HUES6 (cell line): ENCODE results near the gene TESK1.

Experiments
- H3K27ac ChIP-seq: 2 replicates; pipeline ENCODE4 v1.7.0; 2013; ENCODE audit warnings: low read depth, mild to moderate bottlenecking, low read length, inconsistent platforms
- H3K27me3 ChIP-seq: 2 replicates; pipeline ENCODE4 v1.6.1; 2013; ENCODE audit warnings: low read length; ENCODE audit not compliant: control insufficient read depth, insufficient read depth
- H3K36me3 ChIP-seq: 2 replicates; pipeline ENCODE4 v1.6.1; 2013; ENCODE audit warnings: low read length; ENCODE audit not compliant: control insufficient read depth, insufficient read depth
- H3K4me1 ChIP-seq: 2 replicates; pipeline ENCODE4 v1.6.1; 2013; ENCODE audit warnings: low read length; ENCODE audit not compliant: control insufficient read depth, insufficient read depth
- H3K4me3 ChIP-seq: 2 replicates; pipeline ENCODE4 v1.5.1; 2013; ENCODE audit warnings: low read depth, low read length
- H3K9ac ChIP-seq: one replicate; pipeline ENCODE4 v1.6.1; 2013; ENCODE audit warnings: mild to moderate bottlenecking, low read length
- H3K9me3 ChIP-seq: 2 replicates; pipeline ENCODE4 v1.6.1; 2013; ENCODE audit warnings: low read depth, low read length; ENCODE audit not compliant: control insufficient read depth, insufficient read depth

Gene TESK1

GRCh38 chr9:35616681-35617459, 11.8 kb downstream of the TESK1 start:
- peaks cover 11% of the 10 kb centered on the region for H3K4me1 ChIP-seq
- no peaks in the 10 kb centered on the region for H3K9me3 ChIP-seq
- H3K9ac ChIP-seq: peak overlapping the region; percentile 17
- no peaks in the 10 kb centered on the region for H3K36me3 ChIP-seq
- H3K27ac ChIP-seq: no peak overlapping the region
- peaks cover 51% of the 10 kb centered on the region for H3K27me3 ChIP-seq
- H3K4me3 ChIP-seq: peak overlapping the region; percentile 59

GRCh38 chr9:35617548-35617947, 12.5 kb downstream of the TESK1 start:
- Histone ChIP-seq H3K4me3 (peak overlapping the region; percentile 59), H3K9me3 (no peaks in the 10 kb centered on the region), H3K9ac (no peak overlapping the region), H3K27me3 (peaks cover 51% of the 10 kb centered on the region), H3K36me3 (no peaks in the 10 kb centered on the region), H3K4me1 (peaks cover 11% of the 10 kb centered on the region), H3K27ac (no peak overlapping the region)

GRCh38 chr9:35618325-35618727, 13.3 kb downstream of the TESK1 start, which contains the start of gene CD72:
CD72 (minus strand) TSS chr9:35618413; CDS start chr9:35618303, 110 bp downstream.
- peak within 1 kb of the TSS; percentile 59 for H3K4me3 ChIP-seq
- peaks cover 11% of the 10 kb centered on the region for H3K4me1 ChIP-seq
- H3K27me3 ChIP-seq: peaks cover 51% of the 10 kb centered on the region
- no peaks in the 10 kb centered on the region for H3K36me3 ChIP-seq
- H3K9ac ChIP-seq: peak within 1 kb of the TSS; percentile 13
- no peaks in the 10 kb centered on the region for H3K9me3 ChIP-seq
- H3K27ac ChIP-seq: no peak within 1 kb of the TSS

GRCh38 chr9:35618854-35619799, 14.1 kb downstream of the TESK1 start:
- Histone ChIP-seq H3K9me3 (no peaks in the 10 kb centered on the region), H3K36me3 (no peaks in the 10 kb centered on the region), H3K4me1 (peaks cover 11% of the 10 kb centered on the region), H3K27me3 (peaks cover 50% of the 10 kb centered on the region), H3K9ac (no peak overlapping the region), H3K4me3 (no peak overlapping the region), H3K27ac (no peak overlapping the region)

GRCh38 chr9:35619800-35620158, 14.7 kb downstream of the TESK1 start:
- H3K27ac ChIP-seq: no peak overlapping the region
- H3K9ac ChIP-seq: no peak overlapping the region

GRCh38 chr9:35627575-35627974, 22.5 kb downstream of the TESK1 start:
- Histone ChIP-seq H3K4me3 (no peak overlapping the region), H3K9ac (no peak overlapping the region), H3K9me3 (no peaks in the 10 kb centered on the region), H3K4me1 (no peaks in the 10 kb centered on the region), H3K27ac (no peak overlapping the region), H3K36me3 (no peaks in the 10 kb centered on the region), H3K27me3 (no peaks in the 10 kb centered on the region)

More at GRCh38 chr9:35619800-35620158, 14.7 kb downstream of the TESK1 start:
- Histone ChIP-seq H3K36me3 (no peaks in the 10 kb centered on the region), H3K4me3 (no peak overlapping the region), H3K27me3 (peaks cover 44% of the 10 kb centered on the region), H3K9me3 (no peaks in the 10 kb centered on the region), H3K4me1 (peaks cover 11% of the 10 kb centered on the region)

- no peak overlapping the region for H3K9ac ChIP-seq
- no peak overlapping the region for H3K27ac ChIP-seq
- H3K4me3 ChIP-seq: no peak overlapping the region
- H3K9me3 ChIP-seq: no peaks in the 10 kb centered on the region
- no peaks in the 10 kb centered on the region for H3K27me3 ChIP-seq
- no peaks in the 10 kb centered on the region for H3K36me3 ChIP-seq
- H3K4me1 ChIP-seq: no peaks in the 10 kb centered on the region
Observed at GRCh38 chr9:35628389-35628991, 23.4 kb downstream of the TESK1 start.

GRCh38 chr9:35629597-35629996, 24.5 kb downstream of the TESK1 start:
- H3K9ac ChIP-seq: no peak overlapping the region
- H3K4me1 ChIP-seq: no peaks in the 10 kb centered on the region
- H3K9me3 ChIP-seq: no peaks in the 10 kb centered on the region
- H3K27me3 ChIP-seq: no peaks in the 10 kb centered on the region
- H3K27ac ChIP-seq: no peak overlapping the region
- H3K4me3 ChIP-seq: no peak overlapping the region
- no peaks in the 10 kb centered on the region for H3K36me3 ChIP-seq

- no peaks in the 10 kb centered on the region for H3K36me3 ChIP-seq
- H3K4me1 ChIP-seq: no peaks in the 10 kb centered on the region
- H3K4me3 ChIP-seq: no peak overlapping the region
- H3K9me3 ChIP-seq: no peaks in the 10 kb centered on the region
- H3K27ac ChIP-seq: no peak overlapping the region
- no peaks in the 10 kb centered on the region for H3K27me3 ChIP-seq
- H3K9ac ChIP-seq: no peak overlapping the region
Observed at GRCh38 chr9:35635730-35636129, 30.7 kb downstream of the TESK1 start.

GRCh38 chr9:35636135-35636876, 31.2 kb downstream of the TESK1 start:
- H3K27me3 ChIP-seq: no peaks in the 10 kb centered on the region
- no peaks in the 10 kb centered on the region for H3K4me1 ChIP-seq
- H3K9ac ChIP-seq: no peak overlapping the region
- H3K4me3 ChIP-seq: no peak overlapping the region
- peaks cover 2% of the 10 kb centered on the region; the same call in 1 of the 2 replicates for H3K36me3 ChIP-seq
- H3K9me3 ChIP-seq: no peaks in the 10 kb centered on the region
- H3K27ac ChIP-seq: no peak overlapping the region
